Endothelial cell of coronary artery (primary cell): ENCODE data around the gene RBBP6. TPM values are rescaled to one million over a fixed set of nuclear protein-coding genes. Genes with fewer than 3 reads are reported as not detected.

Experiments
- total RNA-seq: library from RNA; depleted of rRNA; stranded (reverse); fragments of >200 nt; gene quantifications from 2 replicates; pipeline ENCODE4 v1.2.3, GENCODE V29; 2014

The RBBP6 gene, protein sequence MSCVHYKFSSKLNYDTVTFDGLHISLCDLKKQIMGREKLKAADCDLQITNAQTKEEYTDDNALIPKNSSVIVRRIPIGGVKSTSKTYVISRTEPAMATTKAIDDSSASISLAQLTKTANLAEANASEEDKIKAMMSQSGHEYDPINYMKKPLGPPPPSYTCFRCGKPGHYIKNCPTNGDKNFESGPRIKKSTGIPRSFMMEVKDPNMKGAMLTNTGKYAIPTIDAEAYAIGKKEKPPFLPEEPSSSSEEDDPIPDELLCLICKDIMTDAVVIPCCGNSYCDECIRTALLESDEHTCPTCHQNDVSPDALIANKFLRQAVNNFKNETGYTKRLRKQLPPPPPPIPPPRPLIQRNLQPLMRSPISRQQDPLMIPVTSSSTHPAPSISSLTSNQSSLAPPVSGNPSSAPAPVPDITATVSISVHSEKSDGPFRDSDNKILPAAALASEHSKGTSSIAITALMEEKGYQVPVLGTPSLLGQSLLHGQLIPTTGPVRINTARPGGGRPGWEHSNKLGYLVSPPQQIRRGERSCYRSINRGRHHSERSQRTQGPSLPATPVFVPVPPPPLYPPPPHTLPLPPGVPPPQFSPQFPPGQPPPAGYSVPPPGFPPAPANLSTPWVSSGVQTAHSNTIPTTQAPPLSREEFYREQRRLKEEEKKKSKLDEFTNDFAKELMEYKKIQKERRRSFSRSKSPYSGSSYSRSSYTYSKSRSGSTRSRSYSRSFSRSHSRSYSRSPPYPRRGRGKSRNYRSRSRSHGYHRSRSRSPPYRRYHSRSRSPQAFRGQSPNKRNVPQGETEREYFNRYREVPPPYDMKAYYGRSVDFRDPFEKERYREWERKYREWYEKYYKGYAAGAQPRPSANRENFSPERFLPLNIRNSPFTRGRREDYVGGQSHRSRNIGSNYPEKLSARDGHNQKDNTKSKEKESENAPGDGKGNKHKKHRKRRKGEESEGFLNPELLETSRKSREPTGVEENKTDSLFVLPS (N-terminal part only)
- 12.4 and 14.8 TPM in 2 replicates for total RNA-seq

DNA sequence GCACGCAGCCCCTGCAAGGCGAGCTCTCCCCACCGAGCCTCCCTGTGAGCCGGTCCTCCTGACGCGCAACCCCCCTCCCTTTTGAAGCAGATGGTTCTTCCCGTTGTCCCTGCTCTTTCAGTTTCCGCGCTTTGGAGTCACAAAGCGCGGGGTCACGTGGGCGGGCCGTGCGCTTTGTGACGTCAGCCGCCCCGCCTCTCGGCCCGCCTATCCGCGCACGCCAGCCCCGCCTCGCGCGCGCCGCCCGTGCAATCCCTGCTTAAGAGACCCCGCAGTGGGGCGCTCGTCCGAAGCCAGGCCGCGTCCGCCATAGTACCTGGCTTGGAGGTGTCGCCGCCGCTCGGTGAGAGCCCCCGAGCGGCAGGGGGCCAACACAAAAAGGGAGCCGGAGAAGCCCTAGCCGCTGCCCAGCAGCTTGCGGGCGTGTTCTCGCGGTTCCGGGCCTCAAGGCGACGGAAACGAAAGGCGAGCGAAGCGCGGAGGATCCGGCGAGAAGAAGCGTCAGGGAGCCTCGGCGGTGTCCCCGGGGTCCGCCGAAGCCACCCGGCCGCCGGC is at the start of gene RBBP6:
Gene RBBP6, plus strand, starts transcription at position 272 of the 555 bp plus-strand sequence. CDS start 1,061 bp downstream, outside the sequence.

Other genes with a start within 250 kb of the RBBP6 start
- 26.0 and 41.8 TPM in 2 replicates for gene TNRC6A, start 190.1 kb downstream of the RBBP6 start, total RNA-seq